Sigmoid colon (tissue), 4 donors: ENCODE measurements around the gene LRIT3.

Experiments
- EP300 ChIP-seq, 4 donors: sonication (generic); formaldehyde crosslinking; IDR thresholded peaks; one replicate each; pipeline ENCODE4 v1.6.1; 2017; ENCODE audit warnings: antibody characterized with exemption in 4 of 4
- POLR2A ChIP-seq, 2 donors: fragments of 450-650 bp; IDR thresholded peaks; one replicate each; pipeline ENCODE4 v1.6.1; 2016; ENCODE audit warnings: antibody characterized with exemption in 2 of 2, mild to moderate bottlenecking in 2 of 2, moderate library complexity in 2 of 2
- TF ChIP-seq, protein P1 (sequence below), 4 experiments: fragments of 450-650 bp in 3 of 4; fragments of 200-600 bp in 1 of 4; IDR thresholded peaks; one replicate each; pipeline ENCODE4 v1.5.1; 2016 to 2019; ENCODE audit warnings: antibody characterized with exemption in 4 of 4, mild to moderate bottlenecking in 3 of 4, moderate library complexity in 2 of 4

DNA sequence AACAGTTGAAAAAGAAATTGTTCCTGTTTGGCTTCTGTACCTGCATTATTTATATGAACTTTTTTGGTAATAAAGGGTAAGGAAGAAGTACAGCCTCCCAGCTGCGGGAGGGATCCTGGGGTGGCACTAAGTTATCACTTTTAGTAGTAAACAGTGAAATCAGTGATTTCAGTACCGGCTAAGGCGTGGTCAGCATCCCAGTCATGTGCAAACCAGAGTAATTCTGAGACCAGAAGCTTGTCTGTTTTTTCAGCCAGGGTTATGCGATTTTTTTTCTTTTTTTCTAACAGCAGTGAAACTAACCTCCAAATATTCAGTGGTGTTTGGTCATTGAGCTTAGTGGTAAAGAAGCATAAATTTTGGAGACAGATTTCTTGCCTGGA, 68.1 kb downstream of the LRIT3 start:
- no peak for TF ChIP-seq POLR2A (IDR thresholded peaks at IDR 0.05)
- TF ChIP-seq EP300 (IDR thresholded peaks at IDR 0.05) = no peak
- TF ChIP-seq, protein P1, sequence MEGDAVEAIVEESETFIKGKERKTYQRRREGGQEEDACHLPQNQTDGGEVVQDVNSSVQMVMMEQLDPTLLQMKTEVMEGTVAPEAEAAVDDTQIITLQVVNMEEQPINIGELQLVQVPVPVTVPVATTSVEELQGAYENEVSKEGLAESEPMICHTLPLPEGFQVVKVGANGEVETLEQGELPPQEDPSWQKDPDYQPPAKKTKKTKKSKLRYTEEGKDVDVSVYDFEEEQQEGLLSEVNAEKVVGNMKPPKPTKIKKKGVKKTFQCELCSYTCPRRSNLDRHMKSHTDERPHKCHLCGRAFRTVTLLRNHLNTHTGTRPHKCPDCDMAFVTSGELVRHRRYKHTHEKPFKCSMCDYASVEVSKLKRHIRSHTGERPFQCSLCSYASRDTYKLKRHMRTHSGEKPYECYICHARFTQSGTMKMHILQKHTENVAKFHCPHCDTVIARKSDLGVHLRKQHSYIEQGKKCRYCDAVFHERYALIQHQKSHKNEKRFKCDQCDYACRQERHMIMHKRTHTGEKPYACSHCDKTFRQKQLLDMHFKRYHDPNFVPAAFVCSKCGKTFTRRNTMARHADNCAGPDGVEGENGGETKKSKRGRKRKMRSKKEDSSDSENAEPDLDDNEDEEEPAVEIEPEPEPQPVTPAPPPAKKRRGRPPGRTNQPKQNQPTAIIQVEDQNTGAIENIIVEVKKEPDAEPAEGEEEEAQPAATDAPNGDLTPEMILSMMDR (IDR thresholded peaks at IDR 0.05) = no peak
